ENCODE data around the gene LRRC46.

The LRRC46 gene

DNA sequence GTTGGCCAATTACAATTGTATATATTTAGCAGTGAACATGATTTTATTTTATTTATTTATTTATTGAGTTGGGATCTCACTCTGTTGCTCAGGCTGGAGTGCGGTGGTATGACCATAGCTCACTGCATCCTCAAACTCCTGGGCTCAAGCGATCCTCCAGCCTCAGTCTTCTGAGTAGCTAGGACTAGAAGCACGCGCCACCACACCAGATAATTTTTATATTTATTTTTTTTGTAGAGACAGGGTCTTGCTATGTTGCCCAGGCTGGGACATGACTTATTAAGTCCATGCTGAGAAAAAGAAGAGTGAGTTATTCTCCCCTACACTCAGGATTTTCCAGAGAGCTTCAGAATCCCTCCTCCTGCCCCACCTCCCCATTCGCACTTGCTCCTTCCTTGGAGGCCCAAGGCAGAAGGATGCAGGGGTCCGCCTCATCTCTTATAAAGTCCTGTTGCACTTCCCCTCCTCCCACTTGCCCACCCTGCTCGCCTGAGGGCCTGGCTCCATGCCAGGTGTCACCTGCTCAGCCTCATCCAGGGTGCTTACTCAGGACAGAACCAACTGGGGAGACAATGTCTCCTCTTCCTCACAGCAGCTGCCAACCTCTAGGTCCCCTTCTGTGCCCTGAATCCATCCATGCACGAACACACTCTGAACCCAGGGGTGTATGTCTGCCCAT lies 48.4 kb downstream of the LRRC46 start:
- H3K27me3 Mint-ChIP-seq: peaks cover 13% of the 10 kb centered on the region
- H3K36me3 Mint-ChIP-seq (ENCODE audit: low read depth): no peaks in the 10 kb centered on the region
- ATAC-seq: no peak
- H3K27ac Mint-ChIP-seq: no peak overlapping the region
- no peaks in the 10 kb centered on the region for H3K9me3 Mint-ChIP-seq
- peaks cover 19% of the 10 kb centered on the region for H3K4me1 Mint-ChIP-seq
- no peak for DNase-seq
- no peak overlapping the region for H3K4me3 Mint-ChIP-seq

DNA sequence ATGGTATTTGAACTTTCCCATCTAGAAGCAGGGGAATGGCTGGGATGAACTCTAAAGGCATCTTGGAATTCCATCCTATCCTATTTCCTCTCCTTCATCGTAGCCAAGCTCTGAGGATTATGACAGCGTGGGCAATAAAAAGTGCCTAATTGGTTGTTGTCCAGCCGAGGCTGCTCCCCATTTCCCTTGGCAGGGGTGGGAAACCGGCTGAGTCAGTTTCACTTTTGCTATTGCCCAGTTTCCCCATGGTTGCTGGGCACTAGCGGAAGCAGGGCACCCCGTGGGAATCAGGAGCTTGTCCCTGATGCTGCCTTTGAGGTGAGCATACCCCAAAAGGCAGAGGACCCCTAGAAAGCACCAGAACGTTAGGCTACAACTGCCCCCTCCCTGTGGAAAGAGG lies 50.8 kb downstream of the LRRC46 start:
- Mint-ChIP-seq H3K4me1 (peaks cover 24% of the 10 kb centered on the region), H3K27me3 (peaks cover 8% of the 10 kb centered on the region), H3K36me3 (ENCODE audit: low read depth) (no peaks in the 10 kb centered on the region), H3K27ac (no peak overlapping the region), H3K9me3 (no peaks in the 10 kb centered on the region), H3K4me3 (no peak overlapping the region)
- ATAC-seq (no peak), DNase-seq (no peak)

DNA sequence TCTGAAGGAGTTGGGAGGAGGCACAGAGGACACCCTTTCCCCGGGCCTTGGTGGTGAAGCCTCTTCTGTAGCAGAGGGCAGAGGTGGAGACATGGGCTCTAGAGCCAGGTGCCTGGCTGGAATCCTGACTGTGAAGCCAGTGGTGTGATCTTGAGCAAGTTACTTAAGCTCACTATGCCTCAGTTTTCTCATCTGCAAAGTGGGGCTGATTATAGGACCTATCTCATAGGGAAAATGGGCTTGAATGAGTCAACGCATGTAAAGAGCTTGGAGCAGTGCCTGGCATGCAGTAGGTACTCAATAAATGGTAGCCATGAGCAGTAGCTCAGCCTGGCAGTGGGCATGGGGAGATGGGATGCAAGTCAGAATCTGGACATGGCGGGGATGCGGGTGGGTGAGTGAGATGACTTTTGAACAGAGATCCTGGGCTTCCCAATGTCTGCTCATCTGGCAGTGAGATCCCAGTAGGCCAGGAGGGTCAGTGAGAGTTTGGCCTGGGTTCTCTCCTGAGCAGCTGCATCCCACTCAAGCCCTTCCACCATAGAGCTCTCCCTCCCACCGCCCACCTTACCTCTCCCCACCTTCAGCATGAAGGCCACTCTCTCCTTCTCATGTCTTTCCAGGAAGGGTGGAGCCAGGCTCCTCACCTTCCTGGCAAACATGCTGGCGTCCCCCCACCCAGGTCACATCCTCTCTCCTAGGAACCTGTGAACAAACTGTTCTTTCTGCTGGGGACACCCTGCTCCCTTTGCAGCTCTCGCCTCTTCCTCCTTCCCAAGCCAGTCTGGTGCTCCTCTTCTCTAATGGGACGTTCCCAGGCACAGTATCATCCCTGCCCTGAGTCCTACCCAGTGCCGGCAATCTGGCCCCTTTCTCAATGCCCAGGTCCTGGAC lies 51.5 kb downstream of the LRRC46 start:
- H3K36me3 Mint-ChIP-seq (ENCODE audit: low read depth): no peaks in the 10 kb centered on the region

DNA sequence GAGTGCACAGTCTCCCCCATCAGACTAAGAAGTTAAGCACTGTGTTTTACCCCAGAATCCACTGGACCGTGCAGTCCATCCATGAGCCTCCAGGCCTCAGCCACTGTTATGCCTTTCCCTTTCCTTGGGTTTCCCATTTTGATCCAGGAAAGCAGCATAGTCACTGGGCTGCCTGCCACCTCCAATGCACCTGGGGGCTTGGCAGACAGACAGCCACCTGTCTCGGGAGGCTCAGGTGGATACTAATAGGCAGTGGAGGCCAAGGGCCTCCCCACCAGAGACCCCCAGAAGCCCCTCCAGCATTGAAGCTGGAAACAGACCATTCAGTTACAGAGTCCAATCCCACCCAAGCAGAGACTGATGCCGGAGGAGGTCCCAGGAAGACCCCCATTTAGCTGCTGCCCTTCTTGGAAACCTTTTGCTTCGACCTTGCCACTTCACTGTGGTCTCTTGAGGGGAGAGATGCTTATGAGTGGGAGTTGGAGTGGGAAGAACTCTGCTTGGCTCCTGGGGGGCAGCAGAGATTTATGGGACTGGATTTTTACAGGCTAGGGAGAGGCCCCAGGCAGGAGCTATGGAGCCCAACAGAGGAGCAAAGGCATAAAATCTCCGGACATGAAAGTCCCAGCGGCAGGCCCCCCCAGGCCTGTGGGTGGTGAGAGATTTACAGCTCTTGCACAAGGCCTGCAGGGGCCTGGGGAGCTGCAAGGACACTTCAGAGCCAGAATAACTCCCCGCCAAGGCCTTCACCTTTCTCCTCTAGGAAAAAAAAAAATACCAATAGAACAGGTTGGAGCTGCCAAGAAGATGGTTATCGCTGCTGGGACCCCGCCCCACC lies 52.3 kb downstream of the LRRC46 start:
- ATAC-seq (no peak), DNase-seq (no peak)
- Mint-ChIP-seq H3K27ac (no peak overlapping the region), H3K9me3 (no peaks in the 10 kb centered on the region), H3K27me3 (peaks cover 5% of the 10 kb centered on the region), H3K4me3 (no peak overlapping the region), H3K36me3 (ENCODE audit: low read depth) (no peaks in the 10 kb centered on the region), H3K4me1 (peaks cover 24% of the 10 kb centered on the region)

More for the DNA sequence above, 51.5 kb downstream of the LRRC46 start:
- Mint-ChIP-seq H3K4me1 (peaks cover 24% of the 10 kb centered on the region), H3K4me3 (no peak overlapping the region), H3K27me3 (peaks cover 8% of the 10 kb centered on the region), H3K27ac (no peak overlapping the region), H3K9me3 (no peaks in the 10 kb centered on the region)
- DNase-seq (no peak), ATAC-seq (no peak)

DNA sequence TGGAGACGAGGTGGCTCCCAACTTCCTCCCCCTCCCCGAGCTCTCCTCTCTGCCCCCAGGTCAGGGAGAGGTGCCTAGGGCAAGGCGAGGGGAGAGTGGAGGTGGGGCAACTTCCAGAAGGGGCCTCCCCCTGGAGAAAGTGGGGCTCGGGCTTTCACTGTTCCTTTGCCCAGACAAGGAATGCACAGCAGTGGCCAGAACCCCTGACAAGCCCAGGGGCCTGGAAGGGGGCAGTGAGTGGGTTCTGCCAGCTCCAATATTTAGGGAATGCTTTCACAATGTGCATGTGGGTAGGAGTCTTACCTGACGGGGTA lies 52.9 kb downstream of the LRRC46 start:
- Mint-ChIP-seq H3K4me1 (peaks cover 19% of the 10 kb centered on the region), H3K27ac (no peak overlapping the region), H3K36me3 (ENCODE audit: low read depth) (no peaks in the 10 kb centered on the region), H3K9me3 (no peaks in the 10 kb centered on the region), H3K27me3 (peaks cover 2% of the 10 kb centered on the region), H3K4me3 (no peak overlapping the region)
- no peak for DNase-seq
- ATAC-seq: no peak

DNA sequence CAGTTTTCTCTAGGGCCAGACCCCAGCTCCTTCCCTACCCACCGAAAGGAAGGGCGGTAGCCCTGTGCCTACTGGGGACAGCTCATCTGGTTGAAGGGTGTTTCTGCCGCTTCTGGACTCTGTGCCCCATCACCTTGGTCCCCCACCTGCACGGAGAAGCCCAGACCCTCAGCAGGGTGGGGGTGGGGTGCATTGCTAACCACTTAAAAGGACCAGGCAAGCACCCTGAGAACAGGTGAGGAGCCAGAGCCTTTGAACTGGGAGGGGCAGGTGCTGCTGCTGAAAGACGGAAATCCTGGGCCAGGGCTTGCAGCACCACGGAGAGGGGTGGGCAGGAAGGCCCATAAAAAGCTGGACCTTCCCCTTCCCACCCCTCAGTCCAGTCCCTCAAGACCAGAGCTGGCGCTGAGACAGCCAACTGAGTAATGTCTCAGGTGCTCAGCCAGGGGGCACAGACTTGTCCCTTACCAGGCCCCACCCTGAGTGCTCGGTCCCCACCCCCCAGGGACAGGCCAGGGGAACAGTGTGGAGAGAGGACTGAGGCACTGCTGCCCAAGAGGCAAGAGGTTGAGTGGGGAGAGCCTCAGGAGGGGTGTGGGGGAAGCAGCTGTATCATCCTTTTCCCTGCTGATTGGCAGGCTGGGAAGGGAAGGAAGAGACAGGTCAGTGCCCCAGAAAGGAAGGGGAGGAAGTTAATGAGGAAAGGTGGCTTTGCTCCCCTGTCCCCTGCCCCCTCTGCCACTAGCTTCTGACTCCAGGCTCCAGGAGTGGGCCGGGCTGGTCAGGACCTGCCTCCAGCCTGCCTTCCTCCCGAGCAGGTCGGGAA lies 53.6 kb downstream of the LRRC46 start:
- ATAC-seq (no peak), DNase-seq (no peak)
- H3K4me1 Mint-ChIP-seq: peaks cover 19% of the 10 kb centered on the region
- no peaks in the 10 kb centered on the region for H3K9me3 Mint-ChIP-seq
- H3K36me3 Mint-ChIP-seq (ENCODE audit: low read depth): no peaks in the 10 kb centered on the region
- H3K4me3 Mint-ChIP-seq: no peak overlapping the region
- H3K27me3 Mint-ChIP-seq: peaks cover under 1% of the 10 kb centered on the region
- no peak overlapping the region for H3K27ac Mint-ChIP-seq
